Type B pancreatic cell (in vitro differentiated cells): ENCODE results near the gene TARS1. TPM values are rescaled to one million over a fixed set of nuclear protein-coding genes. Genes with fewer than 3 reads are reported as not detected.
A peak's percentile ranks its signal among the peaks of the same experiment; 100 is the strongest.

Experiments
- DNase-seq: peaks from one replicate; pipeline ENCODE4 v3.0.0; 2021; ENCODE audit warnings: mixed read lengths; ENCODE audit not compliant: unreplicated experiment; ENCODE audit errors: extremely low spot score
- H3K27ac Mint-ChIP-seq: 2 replicates; pipeline ENCODE4 v1.8.0; 2021; ENCODE audit warnings: mild to moderate bottlenecking, mixed read lengths
- H3K27me3 Mint-ChIP-seq: 2 replicates; pipeline ENCODE4 v1.8.0; 2021; ENCODE audit warnings: mixed read lengths
- H3K36me3 Mint-ChIP-seq: 2 replicates; pipeline ENCODE4 v1.8.0; 2021; ENCODE audit warnings: mixed read lengths
- H3K4me1 Mint-ChIP-seq: one replicate; pipeline ENCODE4 v1.8.0; 2021; ENCODE audit warnings: mixed read lengths; ENCODE audit not compliant: unreplicated experiment
- H3K4me3 Mint-ChIP-seq: 2 replicates; pipeline ENCODE4 v1.8.0; 2021; ENCODE audit warnings: mild to moderate bottlenecking, mixed read lengths
- H3K9me3 Mint-ChIP-seq: 2 replicates; pipeline ENCODE4 v1.8.0; 2021; ENCODE audit warnings: mixed read lengths
- CTCF ChIP-seq: fragments of 200-600 bp; sonication (generic); conservative IDR thresholded peaks from 2 replicates; pipeline ENCODE4 v1.5.0; 2021; ENCODE audit warnings: antibody characterized with exemption, mild to moderate bottlenecking
- total RNA-seq: library from RNA; stranded (reverse); gene quantifications from 2 replicates; pipeline ENCODE4 v1.2.1, GENCODE V29; 2021; ENCODE audit warnings: low replicate concordance

Gene TARS1
- total RNA-seq, 1 donor from 2014 or later, result 174 TPM

DNA sequence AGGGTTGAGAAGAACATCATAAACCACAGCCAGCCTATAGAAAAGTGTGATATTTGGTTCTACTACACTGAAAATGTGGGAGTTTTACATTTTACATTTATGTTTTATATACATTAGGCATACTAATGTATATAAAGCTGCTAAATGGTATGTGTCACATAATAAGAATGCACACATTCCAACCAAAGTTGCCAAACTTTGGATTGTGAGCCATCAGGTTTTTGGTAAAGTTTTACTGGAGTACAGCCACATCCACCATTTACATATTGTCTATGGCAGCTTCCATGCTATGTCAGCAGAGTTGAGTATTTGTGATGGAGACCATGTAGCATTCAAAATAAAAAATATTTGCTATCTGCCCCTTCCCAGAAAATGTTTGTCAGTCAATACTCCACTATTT lies 23.1 kb upstream of the TARS1 start:
- H3K4me3 Mint-ChIP-seq, result no peak overlapping the region
- no peak for TF ChIP-seq CTCF
- no peak overlapping the region for H3K27ac Mint-ChIP-seq
- no peaks in the 10 kb centered on the region for H3K27me3 Mint-ChIP-seq
- DNase-seq, result no peak
- H3K4me1 Mint-ChIP-seq, result peaks cover 5% of the 10 kb centered on the region
- H3K36me3 Mint-ChIP-seq, result no peaks in the 10 kb centered on the region
- H3K9me3 Mint-ChIP-seq, result no peaks in the 10 kb centered on the region

DNA sequence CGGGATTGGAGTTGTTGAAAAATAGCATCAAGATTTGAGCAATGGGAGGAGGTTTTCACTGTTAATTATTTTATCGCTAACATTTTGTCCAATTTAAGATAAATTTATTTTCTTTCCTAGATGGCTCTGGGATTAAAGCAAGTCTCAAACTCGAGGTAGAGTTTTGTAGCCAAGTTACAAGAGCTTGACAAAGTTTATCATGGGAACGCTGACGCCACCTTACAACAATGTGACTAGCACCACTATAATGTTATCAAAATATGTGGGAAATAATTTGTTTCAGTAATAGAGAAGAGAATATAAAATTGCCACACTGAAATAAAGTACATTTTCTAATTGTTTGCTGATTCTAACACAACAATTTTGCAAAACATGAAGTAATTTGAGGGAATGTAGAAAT lies 19.8 kb upstream of the TARS1 start:
- Mint-ChIP-seq H3K4me1 (peaks cover 5% of the 10 kb centered on the region), H3K4me3 (no peak overlapping the region), H3K9me3 (no peaks in the 10 kb centered on the region), H3K27ac (no peak overlapping the region), H3K36me3 (no peaks in the 10 kb centered on the region), H3K27me3 (no peaks in the 10 kb centered on the region)
- TF ChIP-seq CTCF, result no peak
- no peak for DNase-seq

DNA sequence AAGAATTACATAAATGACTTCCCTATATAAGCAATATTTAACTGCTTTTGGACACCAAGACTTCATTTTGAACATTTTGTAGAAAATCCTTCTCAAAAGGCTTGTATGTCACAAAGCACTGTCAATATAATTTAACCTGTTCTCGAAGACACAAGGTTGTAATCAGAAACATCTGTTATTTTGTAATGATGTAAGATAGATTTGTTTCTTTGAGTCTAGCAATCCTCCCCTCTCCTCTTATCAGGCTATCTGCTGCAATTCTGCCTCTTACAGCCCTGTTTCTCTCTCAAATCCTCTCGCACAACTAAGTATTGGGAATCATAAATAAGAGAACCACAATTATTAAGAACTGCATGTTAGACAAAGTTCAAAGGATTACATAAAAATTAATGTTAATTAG lies 18.6 kb upstream of the TARS1 start:
- Mint-ChIP-seq H3K9me3 (no peaks in the 10 kb centered on the region), H3K4me3 (no peak overlapping the region), H3K36me3 (no peaks in the 10 kb centered on the region), H3K27me3 (no peaks in the 10 kb centered on the region), H3K4me1 (peaks cover 5% of the 10 kb centered on the region), H3K27ac (no peak overlapping the region)
- no peak for DNase-seq
- no peak for TF ChIP-seq CTCF

DNA sequence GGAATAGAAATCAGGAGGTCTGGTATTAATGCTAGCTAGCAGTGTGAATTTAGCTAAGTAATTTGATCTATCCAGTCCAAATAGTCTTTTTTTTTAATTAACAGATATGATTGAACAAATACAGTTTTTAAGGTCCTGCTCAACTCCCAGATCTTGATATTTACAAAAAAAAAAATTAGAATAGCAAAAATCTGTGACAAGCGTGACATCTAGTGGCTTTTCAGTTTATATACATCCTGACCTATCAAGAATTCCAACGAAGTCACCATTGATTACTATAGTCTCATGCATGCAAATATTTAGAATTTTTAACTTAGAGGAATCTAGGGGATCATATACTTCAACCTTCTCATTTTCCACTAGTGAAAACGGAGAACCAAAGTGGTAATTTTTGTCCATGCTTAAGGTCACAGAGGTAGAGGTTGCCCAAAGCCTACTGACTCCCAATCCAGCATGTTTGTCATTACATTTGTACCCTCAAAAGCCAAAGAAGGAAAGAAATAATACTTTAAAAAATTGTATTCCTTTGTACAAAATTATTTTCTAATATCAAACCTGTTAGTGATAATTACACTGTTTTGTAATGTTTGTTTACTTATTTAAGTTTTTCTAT lies 17.6 kb upstream of the TARS1 start:
- DNase-seq, result no peak
- Mint-ChIP-seq H3K27ac (no peak overlapping the region), H3K27me3 (no peaks in the 10 kb centered on the region), H3K9me3 (no peaks in the 10 kb centered on the region), H3K4me1 (peaks cover 5% of the 10 kb centered on the region), H3K36me3 (no peaks in the 10 kb centered on the region), H3K4me3 (no peak overlapping the region)
- peak; percentile 82 for TF ChIP-seq CTCF

DNA sequence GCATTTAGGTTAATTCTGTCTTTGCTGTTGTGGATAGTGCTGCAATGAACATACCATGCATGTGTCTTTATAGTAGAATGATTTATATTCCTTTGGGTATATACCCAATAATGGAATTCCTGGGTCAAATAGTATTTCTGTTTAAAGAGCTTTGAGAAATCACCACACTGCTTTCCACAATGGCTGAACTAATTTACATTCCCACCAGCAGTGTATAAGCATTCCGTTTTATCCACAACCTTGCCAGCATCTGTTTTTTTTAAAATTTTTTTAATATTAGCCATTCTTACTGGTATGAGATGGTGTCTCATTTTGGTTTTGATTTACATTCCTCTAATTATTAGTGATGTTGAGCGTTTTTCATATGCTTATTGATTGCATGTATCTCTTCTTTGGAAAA lies 15.5 kb upstream of the TARS1 start:
- Mint-ChIP-seq H3K4me3 (no peak overlapping the region), H3K27me3 (no peaks in the 10 kb centered on the region), H3K9me3 (no peaks in the 10 kb centered on the region), H3K4me1 (peaks cover 3% of the 10 kb centered on the region), H3K36me3 (no peaks in the 10 kb centered on the region), H3K27ac (no peak overlapping the region)
- no peak for TF ChIP-seq CTCF
- no peak for DNase-seq

- H3K36me3 Mint-ChIP-seq, result peaks cover 2% of the 10 kb centered on the region
- no peak for DNase-seq
- no peaks in the 10 kb centered on the region for H3K4me1 Mint-ChIP-seq
- no peaks in the 10 kb centered on the region for H3K27me3 Mint-ChIP-seq
- H3K27ac Mint-ChIP-seq, result no peak overlapping the region
- no peak for TF ChIP-seq CTCF
- no peaks in the 10 kb centered on the region for H3K9me3 Mint-ChIP-seq
- no peak overlapping the region for H3K4me3 Mint-ChIP-seq
Observed at GRCh38 chr5:33430983-33431382, 9.8 kb upstream of the TARS1 start.
